ENCODE data around the gene DOC2B.

DNA sequence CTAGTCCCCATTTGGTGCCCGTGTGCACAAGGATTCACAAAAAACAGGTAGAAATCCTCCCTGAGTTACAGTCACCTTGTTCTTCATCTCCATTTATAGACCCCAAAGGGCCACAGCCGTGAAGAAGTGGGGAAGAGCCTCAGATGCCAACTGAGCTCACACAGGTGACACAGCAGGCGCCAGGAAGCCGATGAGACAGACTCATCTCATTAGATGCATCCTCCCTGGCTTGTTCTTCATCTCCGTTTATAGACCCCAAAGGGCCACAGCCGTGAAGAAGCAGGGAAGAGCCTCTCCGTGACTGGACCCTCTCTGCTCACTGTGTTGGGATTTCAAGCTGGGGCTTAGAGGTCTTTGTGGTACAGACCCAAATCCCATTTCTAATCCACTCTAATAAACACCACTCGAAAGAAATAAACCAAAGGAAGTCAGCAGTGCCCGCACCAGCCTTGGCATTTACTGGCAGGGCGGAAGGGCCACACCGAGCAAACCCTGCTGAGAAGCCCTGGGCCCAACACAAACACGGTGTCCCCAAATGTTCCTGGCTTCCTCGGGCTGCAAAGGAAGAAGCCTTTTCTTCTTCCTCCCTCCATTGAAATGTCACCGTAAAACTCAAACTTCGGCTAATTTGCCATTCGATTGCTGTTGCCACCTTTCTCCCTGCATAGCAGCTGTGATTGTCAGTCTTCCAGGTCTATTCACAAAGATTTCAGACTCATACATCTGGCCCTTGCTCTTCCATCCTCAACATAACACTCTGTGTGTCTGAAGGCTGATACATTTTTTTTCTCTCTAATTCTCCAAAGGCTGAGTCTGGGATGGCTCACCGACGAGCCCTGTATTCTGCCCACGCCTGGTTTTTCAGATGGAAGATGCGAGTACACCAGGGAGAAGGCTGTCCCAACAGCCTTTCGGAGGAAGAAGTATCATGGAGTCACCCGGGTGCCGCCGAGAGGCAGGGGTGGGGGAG lies 44.9 kb upstream of the DOC2B start:
- TF ChIP-seq, protein P1, sequence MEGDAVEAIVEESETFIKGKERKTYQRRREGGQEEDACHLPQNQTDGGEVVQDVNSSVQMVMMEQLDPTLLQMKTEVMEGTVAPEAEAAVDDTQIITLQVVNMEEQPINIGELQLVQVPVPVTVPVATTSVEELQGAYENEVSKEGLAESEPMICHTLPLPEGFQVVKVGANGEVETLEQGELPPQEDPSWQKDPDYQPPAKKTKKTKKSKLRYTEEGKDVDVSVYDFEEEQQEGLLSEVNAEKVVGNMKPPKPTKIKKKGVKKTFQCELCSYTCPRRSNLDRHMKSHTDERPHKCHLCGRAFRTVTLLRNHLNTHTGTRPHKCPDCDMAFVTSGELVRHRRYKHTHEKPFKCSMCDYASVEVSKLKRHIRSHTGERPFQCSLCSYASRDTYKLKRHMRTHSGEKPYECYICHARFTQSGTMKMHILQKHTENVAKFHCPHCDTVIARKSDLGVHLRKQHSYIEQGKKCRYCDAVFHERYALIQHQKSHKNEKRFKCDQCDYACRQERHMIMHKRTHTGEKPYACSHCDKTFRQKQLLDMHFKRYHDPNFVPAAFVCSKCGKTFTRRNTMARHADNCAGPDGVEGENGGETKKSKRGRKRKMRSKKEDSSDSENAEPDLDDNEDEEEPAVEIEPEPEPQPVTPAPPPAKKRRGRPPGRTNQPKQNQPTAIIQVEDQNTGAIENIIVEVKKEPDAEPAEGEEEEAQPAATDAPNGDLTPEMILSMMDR (IDR thresholded peaks at IDR 0.05) = no peak
- TF ChIP-seq MAX (CRISPR knock-in tag; IDR thresholded peaks at IDR 0.05) (no peak), NFYB (CRISPR knock-in tag; conservative IDR thresholded peaks at IDR 0.05; ENCODE audit: low read depth) (no peak), TEAD1 (CRISPR knock-in tag; IDR thresholded peaks at IDR 0.05) (no peak), KAT7 (CRISPR knock-in tag; IDR thresholded peaks at IDR 0.05; ENCODE audit: borderline replicate concordance) (no peak), GABPB1 (CRISPR knock-in tag; IDR thresholded peaks at IDR 0.05) (no peak), E2F5 (CRISPR knock-in tag; IDR thresholded peaks at IDR 0.05) (no peak), IRF2 (CRISPR knock-in tag; IDR thresholded peaks at IDR 0.05; ENCODE audit: borderline replicate concordance, low read depth) (no peak), TCF7 (CRISPR knock-in tag; IDR thresholded peaks at IDR 0.05; ENCODE audit: low read depth) (no peak), FOXJ3 (CRISPR knock-in tag; IDR thresholded peaks at IDR 0.05; ENCODE audit: borderline replicate concordance) (no peak), PRDM15 (CRISPR knock-in tag; IDR thresholded peaks at IDR 0.05) (no peak), MYBL2 (CRISPR knock-in tag; IDR thresholded peaks at IDR 0.05) (no peak), FOXP1 (CRISPR knock-in tag; IDR thresholded peaks at IDR 0.05; ENCODE audit: borderline replicate concordance) (no peak)
- TF ChIP-seq, protein P2, sequence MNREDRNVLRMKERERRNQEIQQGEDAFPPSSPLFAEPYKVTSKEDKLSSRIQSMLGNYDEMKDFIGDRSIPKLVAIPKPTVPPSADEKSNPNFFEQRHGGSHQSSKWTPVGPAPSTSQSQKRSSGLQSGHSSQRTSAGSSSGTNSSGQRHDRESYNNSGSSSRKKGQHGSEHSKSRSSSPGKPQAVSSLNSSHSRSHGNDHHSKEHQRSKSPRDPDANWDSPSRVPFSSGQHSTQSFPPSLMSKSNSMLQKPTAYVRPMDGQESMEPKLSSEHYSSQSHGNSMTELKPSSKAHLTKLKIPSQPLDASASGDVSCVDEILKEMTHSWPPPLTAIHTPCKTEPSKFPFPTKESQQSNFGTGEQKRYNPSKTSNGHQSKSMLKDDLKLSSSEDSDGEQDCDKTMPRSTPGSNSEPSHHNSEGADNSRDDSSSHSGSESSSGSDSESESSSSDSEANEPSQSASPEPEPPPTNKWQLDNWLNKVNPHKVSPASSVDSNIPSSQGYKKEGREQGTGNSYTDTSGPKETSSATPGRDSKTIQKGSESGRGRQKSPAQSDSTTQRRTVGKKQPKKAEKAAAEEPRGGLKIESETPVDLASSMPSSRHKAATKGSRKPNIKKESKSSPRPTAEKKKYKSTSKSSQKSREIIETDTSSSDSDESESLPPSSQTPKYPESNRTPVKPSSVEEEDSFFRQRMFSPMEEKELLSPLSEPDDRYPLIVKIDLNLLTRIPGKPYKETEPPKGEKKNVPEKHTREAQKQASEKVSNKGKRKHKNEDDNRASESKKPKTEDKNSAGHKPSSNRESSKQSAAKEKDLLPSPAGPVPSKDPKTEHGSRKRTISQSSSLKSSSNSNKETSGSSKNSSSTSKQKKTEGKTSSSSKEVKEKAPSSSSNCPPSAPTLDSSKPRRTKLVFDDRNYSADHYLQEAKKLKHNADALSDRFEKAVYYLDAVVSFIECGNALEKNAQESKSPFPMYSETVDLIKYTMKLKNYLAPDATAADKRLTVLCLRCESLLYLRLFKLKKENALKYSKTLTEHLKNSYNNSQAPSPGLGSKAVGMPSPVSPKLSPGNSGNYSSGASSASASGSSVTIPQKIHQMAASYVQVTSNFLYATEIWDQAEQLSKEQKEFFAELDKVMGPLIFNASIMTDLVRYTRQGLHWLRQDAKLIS (CRISPR knock-in tag; IDR thresholded peaks at IDR 0.05; ENCODE audit: borderline replicate concordance) = no peak
